HCT116 (cell line): ENCODE measurements around the gene GRM3.

Source experiments
- EGR1 ChIP-seq: IDR thresholded peaks from 2 replicates; pipeline ENCODE4 v1.6.1; 2012; ENCODE audit warnings: low read depth
- TCF7L2 ChIP-seq: IDR thresholded peaks from 2 replicates; pipeline ENCODE4 v1.7.0; 2011; ENCODE audit warnings: borderline replicate concordance, inconsistent platforms; ENCODE audit not compliant: insufficient read depth, insufficient read length; ENCODE audit errors: extremely low read depth

DNA sequence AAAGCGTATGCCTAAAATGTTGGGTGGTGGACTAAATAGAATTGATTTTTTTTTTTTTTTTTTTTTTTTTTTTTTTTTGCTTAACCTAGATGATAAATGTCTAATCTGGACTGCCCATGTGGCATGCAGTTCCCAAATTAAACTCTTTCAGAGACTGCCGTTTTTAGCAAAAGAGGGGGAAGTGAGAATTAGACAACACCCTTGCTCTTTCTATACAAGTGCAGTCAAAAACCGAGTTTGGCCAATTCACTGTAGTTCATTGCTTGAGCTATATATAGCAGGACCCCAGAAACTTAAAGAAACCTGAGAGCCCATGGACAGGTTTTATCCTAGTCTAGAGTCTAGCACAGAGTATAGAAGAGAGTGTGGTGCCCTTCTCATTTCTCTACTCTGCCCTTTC, 141.9 kb downstream of the GRM3 start:
- TF ChIP-seq EGR1 (no peak), TCF7L2 (no peak)
